ENCODE results near the gene GAB4. TPM values are rescaled to one million over a fixed set of nuclear protein-coding genes. Genes with fewer than 3 reads are reported as not detected.

The GAB4 gene
- polyA plus RNA-seq, 2 of the 4 experiments (the other 2 are of a cell fraction) = not detected

- no peak for FAIRE-seq
- no peak for ATAC-seq
- DNase-seq (ENCODE audit: low read depth in 1 of 2, low spot score in 1 of 2) = no peak
- TF ChIP-seq BHLHE40 (IDR thresholded peaks at IDR 0.05; ENCODE audit: low read depth, low read length) = no peak
- TF ChIP-seq ATOH8 (CRISPR knock-in tag; IDR thresholded peaks at IDR 0.05; ENCODE audit: low read depth) = no peak
- no peak for TF ChIP-seq NFE2L2 (conservative IDR thresholded peaks at IDR 0.05; ENCODE audit: low read length)
- TF ChIP-seq EP300 (IDR thresholded peaks at IDR 0.05) = no peak
- no peak for TF ChIP-seq RAD21 (conservative IDR thresholded peaks at IDR 0.05 in 1 of 2, IDR thresholded peaks at IDR 0.05 in 1 of 2)
- TF ChIP-seq NPAS2 (CRISPR knock-in tag; IDR thresholded peaks at IDR 0.05; ENCODE audit: borderline replicate concordance) = no peak
- TF ChIP-seq EHMT2 (IDR thresholded peaks at IDR 0.05; ENCODE audit: low read depth) = no peak
- TF ChIP-seq MYC (IDR thresholded peaks at IDR 0.05; ENCODE audit: borderline replicate concordance, low read length) = no peak
- TF ChIP-seq RNF2 (IDR thresholded peaks at IDR 0.05; ENCODE audit: borderline replicate concordance, low read depth) = no peak
- WGBS (ENCODE audit: missing lambda C conversion rate) = 14% methylated on average over 1 of the region's 3 CpGs
- Histone ChIP-seq H3K4me3 (no peak overlapping the region), H3K4me1 (no peaks in the 10 kb centered on the region), H3K9me3 (no peaks in the 10 kb centered on the region), H3K27ac (no peak overlapping the region), H3K4me2 (no peak overlapping the region)
- ChIA-PET POLR2A (no interaction called here), CTCF (interaction anchor here (0.6 kb wide), 1 partner anchor 10 kb away, joined by 3 read pairs; no protein-coding TSS in a partner anchor)
Observed at GRCh38 chr22:16960220-16960883, 47.7 kb downstream of the GAB4 start.

- ATAC-seq (no peak), DNase-seq (ENCODE audit: low read depth in 1 of 2, low spot score in 1 of 2) (no peak), FAIRE-seq (no peak)
- no peaks in the 10 kb centered on the region for H3K4me1 ChIP-seq
- POLR2A ChIA-PET = no interaction called here
- H3K9me3 ChIP-seq = no peaks in the 10 kb centered on the region
- no peak overlapping the region for H3K4me2 ChIP-seq
- CTCF ChIA-PET = interaction anchor here (0.6 kb wide), 1 partner anchor 9 kb away, joined by 3 read pairs; no protein-coding TSS in a partner anchor
- no peak for TF ChIP-seq ELK1 (IDR thresholded peaks at IDR 0.05; ENCODE audit: low read depth, low read length)
- TF ChIP-seq CBX8 (IDR thresholded peaks at IDR 0.05) = no peak
- no peak for TF ChIP-seq HES2 (IDR thresholded peaks at IDR 0.05)
- TF ChIP-seq EHF (CRISPR knock-in tag; IDR thresholded peaks at IDR 0.05) = no peak
- TF ChIP-seq KDM1A (IDR thresholded peaks at IDR 0.05; ENCODE audit: low read depth) = no peak
- TF ChIP-seq RCOR1 (IDR thresholded peaks at IDR 0.05; ENCODE audit: low read depth, low read length) = no peak
- TF ChIP-seq CHD4 (IDR thresholded peaks at IDR 0.05; ENCODE audit: borderline replicate concordance) = no peak
- TF ChIP-seq HDAC2 (IDR thresholded peaks at IDR 0.05) = no peak
- no peak for TF ChIP-seq KDM5A (IDR thresholded peaks at IDR 0.05)
- TF ChIP-seq BHLHE40 (IDR thresholded peaks at IDR 0.05; ENCODE audit: low read depth, low read length) = no peak
- TF ChIP-seq HOXA7 (CRISPR knock-in tag; IDR thresholded peaks at IDR 0.05) = no peak
- no peak for TF ChIP-seq CEBPB (IDR thresholded peaks at IDR 0.05)
- H3K27ac ChIP-seq = no peak overlapping the region
- 45% methylated on average over 10 of the region's 10 CpGs for WGBS (ENCODE audit: missing lambda C conversion rate)
- H3K4me3 ChIP-seq = no peak overlapping the region
Observed at GRCh38 chr22:16959345-16959930, 48.6 kb downstream of the GAB4 start.

- ATAC-seq (no peak), DNase-seq (ENCODE audit: low read depth in 1 of 2, low spot score in 1 of 2) (no peak), FAIRE-seq (no peak)
- H3K4me2 ChIP-seq = no peak overlapping the region
- TF ChIP-seq HDAC2 (IDR thresholded peaks at IDR 0.05) (no peak), RARB (CRISPR knock-in tag; IDR thresholded peaks at IDR 0.05) (no peak), CHD4 (IDR thresholded peaks at IDR 0.05; ENCODE audit: borderline replicate concordance) (no peak), HES2 (IDR thresholded peaks at IDR 0.05) (no peak), SMC3 (IDR thresholded peaks at IDR 0.05) (no peak), NPAS2 (CRISPR knock-in tag; IDR thresholded peaks at IDR 0.05; ENCODE audit: borderline replicate concordance) (no peak), EHF (CRISPR knock-in tag; IDR thresholded peaks at IDR 0.05) (no peak), KDM5A (IDR thresholded peaks at IDR 0.05) (no peak), ESRRA (IDR thresholded peaks at IDR 0.05; ENCODE audit: borderline replicate concordance, low read length) (no peak), GATA3 (IDR thresholded peaks at IDR 0.05; ENCODE audit: borderline replicate concordance) (no peak), PHF8 (IDR thresholded peaks at IDR 0.05; ENCODE audit: borderline replicate concordance, low read depth) (no peak), ZNF302 (CRISPR knock-in tag; IDR thresholded peaks at IDR 0.05) (no peak)
- WGBS (ENCODE audit: missing lambda C conversion rate) = 0% methylated on average over 1 of the region's 2 CpGs
- H3K27ac ChIP-seq = no peak overlapping the region
- H3K4me1 ChIP-seq = no peaks in the 10 kb centered on the region
- ChIA-PET POLR2A (no interaction called here), CTCF (no interaction called here)
- H3K4me3 ChIP-seq = no peak overlapping the region
- no peaks in the 10 kb centered on the region for H3K9me3 ChIP-seq
Observed at GRCh38 chr22:16958475-16958874, 49.5 kb downstream of the GAB4 start.

Data from A549 (cell line).